ENCODE data around the gene KPNA2.

The KPNA2 gene

GRCh38 chr17:68095205-68095811 is 59.8 kb downstream of the KPNA2 start:
- in situ Hi-C loops (cut with HindIII; ENCODE audit: low sequenced_read_pairs): no loop called here

- in situ Hi-C loops (cut with HindIII; ENCODE audit: low sequenced_read_pairs): no loop called here
Measured at GRCh38 chr17:68096111-68096510, 60.6 kb downstream of the KPNA2 start.

Measured in endothelial cell of hepatic sinusoid (primary cell).